Prostate gland (tissue), 2 donors: ENCODE measurements around the gene PRKAR1B. TPM values are rescaled to one million over a fixed set of nuclear protein-coding genes. Genes with fewer than 3 reads are reported as not detected.

Source experiments
- DNase-seq: peaks from one replicate; pipeline ENCODE4 v3.0.0-alpha.2; 2019; ENCODE audit warnings: low spot score
- H3K27ac ChIP-seq, 2 donors: fragments of 200-600 bp; sonication (generic); 2 replicates each; pipeline ENCODE4 v1.5.1; 2017 to 2019
- H3K27me3 ChIP-seq: fragments of 200-600 bp; sonication (generic); replicated peaks from 2 replicates; pipeline ENCODE4 v1.5.1; 2019; ENCODE audit not compliant: insufficient read depth
- H3K36me3 ChIP-seq, 2 donors: fragments of 200-600 bp; sonication (generic); 1 replicate in 1 of 2; 2 replicates in 1 of 2; pipeline versions ENCODE4 v1.5.1 to v1.8.1; 2017 to 2019
- H3K4me1 ChIP-seq: fragments of 200-600 bp; sonication (generic); replicated peaks from 2 replicates; pipeline ENCODE4 v1.5.1; 2019
- H3K4me3 ChIP-seq, 2 donors: fragments of 200-600 bp; sonication (generic); 2 replicates each; pipeline ENCODE4 v1.5.1; 2017 to 2019
- H3K9me3 ChIP-seq: fragments of 200-600 bp; sonication (generic); 2 replicates; pipeline ENCODE4 v1.5.1; 2017
- CTCF ChIP-seq, 4 experiments: fragments of 200-600 bp in 2 of 4; fragments of 450-650 bp in 2 of 4; sonication (generic) in 2 of 4; IDR thresholded peaks; 1 replicate in 3 of 4; 2 replicates in 1 of 4; pipeline ENCODE4 v1.5.1; 2016 to 2019; ENCODE audit warnings: antibody characterized with exemption in 4 of 4, mild to moderate bottlenecking in 2 of 4, moderate library complexity in 2 of 4
- POLR2A ChIP-seq: fragments of 450-650 bp; IDR thresholded peaks from one replicate; pipeline ENCODE4 v1.6.1; 2016; ENCODE audit warnings: antibody characterized with exemption, mild to moderate bottlenecking
- POLR2AphosphoS5 ChIP-seq: sonication (generic); formaldehyde crosslinking; IDR thresholded peaks from one replicate; pipeline ENCODE4 v1.6.1; 2017; ENCODE audit warnings: antibody characterized with exemption
- WGBS: methylation state at CpG from one replicate; pipeline ENCODE4 v1.1.5; 2018; 5-methylcytosine and 5-hydroxymethylcytosine counted together
- intact Hi-C: fragments of 100-400 bp; cut with DNase I; formaldehyde crosslinking; loops from one replicate; pipeline ENCODE4 v1.14.2; 2022
- total RNA-seq, 2 donors: library from RNA; depleted of rRNA; stranded (reverse); fragments of >200 nt; gene quantifications; one replicate each; pipeline ENCODE4 v1.1.0, GENCODE V29; 2016

The PRKAR1B gene
- total RNA-seq, 2 donors from 2014 or later: 20.2 to 44.8 TPM

DNA sequence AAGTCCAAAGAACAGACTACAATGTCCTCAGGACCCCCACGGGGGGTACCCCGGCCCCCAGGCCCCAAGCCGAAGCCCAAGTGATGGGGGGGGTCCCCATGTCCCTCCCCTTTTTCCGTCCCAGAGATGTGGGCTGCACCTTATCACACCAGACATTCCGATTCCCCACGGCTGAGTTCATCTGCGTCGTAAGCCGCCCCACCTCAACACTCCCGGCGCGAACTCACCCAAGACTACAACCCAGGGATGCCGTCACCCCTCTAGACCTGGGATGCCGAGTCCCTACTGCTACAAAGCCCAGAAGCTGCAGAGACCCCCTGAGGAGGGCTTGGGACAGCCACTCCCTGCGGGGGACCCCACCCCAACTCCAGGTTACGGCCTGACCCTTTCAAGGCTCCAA lies 221.9 kb downstream of the PRKAR1B start:
- 75% methylated on average over 16 of the region's 16 CpGs for WGBS
- DNase-seq: no peak
- no peaks in the 10 kb centered on the region for H3K9me3 ChIP-seq
- H3K36me3 ChIP-seq: peaks cover 0 to 6% of the 10 kb centered on the region in 2 donors
- intact Hi-C loops: no loop called here
- TF ChIP-seq POLR2A (no peak), CTCF (IDR thresholded peaks at IDR 0.05) (no peak), POLR2AphosphoS5 (no peak)
- H3K27me3 ChIP-seq: no peaks in the 10 kb centered on the region
- H3K4me3 ChIP-seq: no peak overlapping the region
- H3K27ac ChIP-seq: peak overlapping the region; percentile 9 to 11
- no peaks in the 10 kb centered on the region for H3K4me1 ChIP-seq

DNA sequence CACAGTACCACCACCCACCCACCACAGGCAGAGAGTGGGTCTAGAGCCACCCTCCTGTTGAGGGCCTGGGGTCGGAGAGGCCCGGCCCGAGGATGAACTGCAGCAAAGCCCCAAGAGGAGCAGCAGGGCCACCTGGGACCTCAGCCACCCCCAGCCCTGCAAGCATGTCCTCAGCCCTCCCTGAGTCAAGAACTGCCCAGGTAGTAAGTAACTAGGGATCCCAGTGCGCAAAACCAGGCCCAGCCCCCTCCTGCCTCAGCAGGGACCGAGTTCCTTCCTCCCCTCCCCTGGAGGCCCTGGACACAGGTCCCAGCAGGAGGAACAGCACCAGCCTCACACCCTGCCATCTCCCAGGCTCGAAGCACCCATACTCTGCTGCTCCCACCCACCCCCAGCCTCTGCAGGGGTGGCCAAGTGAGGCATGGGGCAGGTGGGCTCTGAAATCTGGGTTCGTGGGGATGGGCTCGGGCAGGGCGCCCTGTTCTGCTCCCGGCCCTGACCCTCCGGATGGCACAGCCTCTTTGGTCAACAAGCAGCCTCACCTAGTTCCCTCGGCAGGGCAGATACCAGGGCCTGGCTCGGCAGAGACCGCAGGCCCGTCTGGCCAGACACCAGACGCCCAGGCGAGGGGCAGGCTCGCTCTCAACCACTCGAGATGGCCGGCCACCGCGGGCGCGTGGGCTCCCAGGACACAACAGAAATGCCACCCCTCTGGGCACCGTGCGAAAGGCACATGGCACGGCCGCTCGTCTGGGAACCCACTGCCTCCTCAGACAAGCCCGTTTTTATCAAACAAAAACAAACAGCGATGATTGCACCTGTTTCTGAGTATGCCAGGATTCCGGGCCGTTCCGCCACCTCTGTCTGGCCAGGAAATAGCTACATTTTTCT lies 222.6 kb downstream of the PRKAR1B start:
- intact Hi-C loops: no loop called here
- 68% methylated on average over 34 of the region's 34 CpGs for WGBS
- Histone ChIP-seq H3K27ac (peak overlapping the region; percentile 11 to 15), H3K4me1 (no peaks in the 10 kb centered on the region), H3K9me3 (no peaks in the 10 kb centered on the region), H3K4me3 (no peak overlapping the region), H3K27me3 (no peaks in the 10 kb centered on the region), H3K36me3 (peaks cover 0 to 6% of the 10 kb centered on the region in 2 donors)
- DNase-seq: no peak
- TF ChIP-seq POLR2A (no peak), POLR2AphosphoS5 (no peak), CTCF (IDR thresholded peaks at IDR 0.05) (no peak)

DNA sequence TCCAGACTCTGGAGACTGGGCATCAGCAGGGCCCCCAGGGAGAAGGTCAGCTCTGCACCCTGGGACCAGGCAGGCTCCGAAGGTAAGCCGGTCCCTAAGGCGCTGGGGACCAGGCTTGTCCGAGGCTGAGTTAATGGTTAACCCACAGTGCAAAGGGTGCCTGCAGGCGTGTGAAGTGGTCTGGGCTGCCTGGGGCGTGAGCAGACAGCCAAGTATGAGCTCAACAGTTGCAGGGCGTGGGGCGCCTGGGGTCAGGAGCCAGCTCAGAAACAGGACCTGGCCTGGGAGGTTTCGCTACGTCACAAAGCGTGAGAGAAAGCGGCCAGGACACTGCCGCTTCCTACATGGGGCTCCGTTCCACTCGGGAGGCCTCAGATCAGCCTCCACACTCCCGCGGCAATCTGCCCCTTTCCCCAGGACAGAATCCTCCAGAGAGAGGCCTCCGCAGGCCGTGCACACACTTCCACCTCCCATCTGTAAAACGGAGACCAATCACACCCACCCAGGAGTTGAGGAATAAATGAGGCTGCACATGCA lies 223.4 kb downstream of the PRKAR1B start:
- H3K36me3 ChIP-seq: peaks cover 0 to 6% of the 10 kb centered on the region in 2 donors
- peak overlapping the region in 1 of 2 donors; percentile 15 for H3K27ac ChIP-seq
- H3K4me1 ChIP-seq: no peaks in the 10 kb centered on the region
- intact Hi-C loops: no loop called here
- DNase-seq: no peak
- H3K27me3 ChIP-seq: no peaks in the 10 kb centered on the region
- no peaks in the 10 kb centered on the region for H3K9me3 ChIP-seq
- WGBS: 68% methylated on average over 20 of the region's 20 CpGs
- TF ChIP-seq POLR2AphosphoS5 (no peak), CTCF (IDR thresholded peaks at IDR 0.05) (no peak), POLR2A (no peak)
- no peak overlapping the region for H3K4me3 ChIP-seq

DNA sequence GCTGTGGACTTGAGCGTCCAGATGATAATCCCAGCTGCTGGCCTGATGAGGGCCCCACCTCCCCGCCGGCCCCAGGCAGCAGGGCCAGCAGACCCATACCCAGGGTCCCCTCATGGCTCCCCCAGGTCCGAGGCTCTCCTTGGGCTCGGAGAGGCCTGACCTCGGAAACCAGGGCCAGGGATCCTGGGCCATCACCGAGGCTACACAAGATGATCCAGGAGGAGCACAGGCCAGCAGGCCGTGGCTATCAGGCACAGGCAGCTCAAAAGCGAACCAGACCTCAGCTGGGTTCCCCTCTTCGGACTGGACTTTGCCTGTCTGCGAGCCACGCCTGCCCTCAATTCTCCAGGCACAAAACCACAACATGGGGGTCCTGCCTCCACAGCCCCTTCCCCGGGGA lies 224.8 kb downstream of the PRKAR1B start:
- 89% methylated on average over 13 of the region's 13 CpGs for whole genome bisulfite sequencing
- intact Hi-C loops: no loop called here

More for the DNA sequence above, 224.8 kb downstream of the PRKAR1B start:
- H3K4me3 ChIP-seq: no peak overlapping the region
- H3K36me3 ChIP-seq: no peaks in the 10 kb centered on the region
- H3K27ac ChIP-seq: no peak overlapping the region
- no peaks in the 10 kb centered on the region for H3K9me3 ChIP-seq
- TF ChIP-seq POLR2A (no peak), POLR2AphosphoS5 (no peak), CTCF (IDR thresholded peaks at IDR 0.05) (no peak)
- no peaks in the 10 kb centered on the region for H3K4me1 ChIP-seq
- DNase-seq: no peak
- H3K27me3 ChIP-seq: no peaks in the 10 kb centered on the region
